SK-N-SH treated with all-trans-retinoic acid at 6 μM for 48 hours (cell line): Measurements from ENCODE around the gene RIMS4.

Source experiments
- ATAC-seq: fragments of 200-7000 bp; cut with Tn5 transposase; 3 replicates; pipeline ENCODE4 v1.9.1; 2020; ENCODE audit warnings: mild to moderate bottlenecking, moderate library complexity
- ARNTL ChIP-seq: fragments of 450-650 bp; formaldehyde crosslinking; IDR thresholded peaks from 2 replicates; pipeline ENCODE4 v1.5.0; 2020; ENCODE audit warnings: low read depth, mild to moderate bottlenecking, moderate library complexity, borderline replicate concordance
- BACH2 ChIP-seq: fragments of 250-450 bp; sonication (Bioruptor Pico); IDR thresholded peaks from 2 replicates; pipeline ENCODE4 v1.9.0; 2021; ENCODE audit warnings: mild to moderate bottlenecking, borderline replicate concordance
- CSDC2 ChIP-seq: fragments of 250-450 bp; sonication (Bioruptor Pico); IDR thresholded peaks from 2 replicates; pipeline ENCODE4 v1.5.0; 2020; ENCODE audit warnings: mild to moderate bottlenecking, moderate library complexity
- ESRRG ChIP-seq: fragments of 250-450 bp; sonication (Bioruptor Pico); IDR thresholded peaks from 2 replicates; pipeline ENCODE4 v1.6.1; 2021; ENCODE audit warnings: mild to moderate bottlenecking
- GLIS3 ChIP-seq: fragments of 250-450 bp; sonication (Bioruptor Pico); IDR thresholded peaks from 2 replicates; pipeline ENCODE4 v1.5.0; 2020; ENCODE audit warnings: mild to moderate bottlenecking, moderate library complexity
- ISL1 ChIP-seq: fragments of 250-450 bp; sonication (Bioruptor Pico); IDR thresholded peaks from 2 replicates; pipeline ENCODE4 v2.1.2; 2022; ENCODE audit warnings: mild to moderate bottlenecking, moderate library complexity
- OSR1 ChIP-seq: fragments of 250-450 bp; sonication (Bioruptor Pico); IDR thresholded peaks from 2 replicates; pipeline ENCODE4 v1.8.0; 2022; ENCODE audit warnings: moderate library complexity, mild to moderate bottlenecking, inconsistent platforms
- PPARA ChIP-seq: fragments of 250-450 bp; sonication (Bioruptor Pico); IDR thresholded peaks from 2 replicates; pipeline ENCODE4 v1.5.0; 2020; ENCODE audit warnings: mild to moderate bottlenecking, borderline replicate concordance
- SNAI2 ChIP-seq: fragments of 250-450 bp; sonication (Bioruptor Pico); IDR thresholded peaks from 2 replicates; pipeline ENCODE4 v1.5.0; 2020; ENCODE audit warnings: mild to moderate bottlenecking, moderate library complexity
- ZFP3 ChIP-seq: fragments of 250-450 bp; sonication (Bioruptor Pico); IDR thresholded peaks from 2 replicates; pipeline ENCODE4 v1.5.0; 2020; ENCODE audit warnings: mild to moderate bottlenecking, moderate library complexity
- ZFP30 ChIP-seq: fragments of 450-650 bp; formaldehyde crosslinking; IDR thresholded peaks from 2 replicates; pipeline ENCODE4 v1.5.0; 2022; ENCODE audit warnings: mild to moderate bottlenecking, moderate library complexity
- ZNF565 ChIP-seq: fragments of 450-650 bp; formaldehyde crosslinking; conservative IDR thresholded peaks from 2 replicates; pipeline ENCODE4 v1.5.0; 2020; ENCODE audit warnings: low read depth, mild to moderate bottlenecking, moderate library complexity
- ZNF70 ChIP-seq: fragments of 450-650 bp; formaldehyde crosslinking; IDR thresholded peaks from 2 replicates; pipeline ENCODE4 v1.5.0; 2020; ENCODE audit warnings: mild to moderate bottlenecking, moderate library complexity
- TF ChIP-seq, protein P1 (sequence below): fragments of 250-450 bp; sonication (Bioruptor Pico); IDR thresholded peaks from 2 replicates; pipeline ENCODE4 v1.8.0; 2020; ENCODE audit warnings: mild to moderate bottlenecking, moderate library complexity, borderline replicate concordance
- TF ChIP-seq, protein P2 (sequence below): fragments of 250-450 bp; sonication (Bioruptor Pico); IDR thresholded peaks from 2 replicates; pipeline ENCODE4 v1.5.0; 2020; ENCODE audit warnings: mild to moderate bottlenecking, moderate library complexity
- TF ChIP-seq, protein P3 (sequence below): fragments of 250-450 bp; sonication (Bioruptor Pico); IDR thresholded peaks from 2 replicates; pipeline ENCODE4 v1.5.1; 2020; ENCODE audit warnings: low read depth, mild to moderate bottlenecking, moderate library complexity
- TF ChIP-seq, protein P4 (sequence below): fragments of 250-450 bp; sonication (Bioruptor Pico); IDR thresholded peaks from 2 replicates; pipeline ENCODE4 v1.5.1; 2021; ENCODE audit warnings: mild to moderate bottlenecking, moderate library complexity
- TF ChIP-seq, protein P5 (sequence below): fragments of 250-450 bp; sonication (Bioruptor Pico); IDR thresholded peaks from 2 replicates; pipeline ENCODE4 v1.8.0; 2021; ENCODE audit warnings: low read depth, mild to moderate bottlenecking, moderate library complexity, borderline replicate concordance

Gene RIMS4

DNA sequence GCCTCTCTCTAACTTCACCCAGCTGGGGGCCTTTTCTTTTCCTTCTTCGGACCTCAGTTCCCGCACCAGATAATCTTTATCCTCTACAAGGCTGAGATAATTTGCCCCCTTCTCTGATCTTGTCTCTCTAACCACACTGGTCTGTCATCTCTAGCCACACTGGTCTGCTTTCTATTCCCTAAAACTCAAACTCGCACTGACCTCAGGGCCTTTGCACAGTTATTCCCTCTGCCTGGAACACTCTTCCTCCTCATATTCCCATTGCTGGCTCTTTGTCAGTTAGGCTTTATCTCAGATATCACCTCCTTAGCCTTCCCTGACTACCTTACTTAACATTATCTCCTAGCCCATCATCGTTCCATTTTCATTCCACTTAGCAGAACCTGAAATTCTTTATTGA, 7.6 kb downstream of the RIMS4 start:
- TF ChIP-seq ZNF70 (CRISPR knock-in tag) (peak; percentile 76), GLIS3 (CRISPR knock-in tag) (no peak)
- no peak for ATAC-seq

DNA sequence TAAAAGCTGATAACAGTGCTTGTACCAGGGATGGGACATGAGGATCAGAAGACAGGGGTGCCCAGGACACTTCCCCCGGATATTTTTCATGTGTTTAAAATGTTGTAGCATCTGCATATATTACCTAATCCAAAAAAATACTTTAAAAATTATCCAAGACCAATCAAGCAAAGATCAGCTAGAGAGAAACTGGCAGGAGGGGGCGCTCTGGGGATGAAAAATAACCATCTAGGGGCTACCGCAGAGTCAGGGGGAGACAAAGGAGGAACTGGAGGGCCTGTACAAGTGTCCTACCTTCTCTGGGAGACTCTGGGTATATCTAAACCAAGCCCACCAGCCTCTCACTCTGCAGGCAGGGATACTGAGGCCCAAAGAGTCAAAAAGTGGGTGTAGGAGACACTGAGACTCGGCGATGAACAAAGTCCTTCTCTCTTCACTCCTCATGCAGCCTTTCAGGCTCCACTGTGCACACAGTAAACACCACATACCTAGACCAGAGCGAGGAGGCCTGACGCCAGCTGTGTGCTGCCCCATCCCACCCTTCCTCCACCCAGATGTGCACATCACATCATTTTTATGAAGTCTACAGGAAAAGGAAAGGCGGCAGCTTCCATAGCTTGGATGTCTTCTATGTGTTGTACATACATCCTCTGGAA, 9.8 kb downstream of the RIMS4 start:
- ATAC-seq, result peak; percentile 37; the same call in 1 of the 3 replicates
- TF ChIP-seq ISL1 (CRISPR knock-in tag) (no peak), SNAI2 (no peak), ESRRG (no peak), CSDC2 (CRISPR knock-in tag) (no peak), ARNTL (CRISPR knock-in tag) (no peak), OSR1 (no peak), BACH2 (CRISPR knock-in tag) (no peak), ZNF70 (CRISPR knock-in tag) (no peak)
- TF ChIP-seq, protein P1, sequence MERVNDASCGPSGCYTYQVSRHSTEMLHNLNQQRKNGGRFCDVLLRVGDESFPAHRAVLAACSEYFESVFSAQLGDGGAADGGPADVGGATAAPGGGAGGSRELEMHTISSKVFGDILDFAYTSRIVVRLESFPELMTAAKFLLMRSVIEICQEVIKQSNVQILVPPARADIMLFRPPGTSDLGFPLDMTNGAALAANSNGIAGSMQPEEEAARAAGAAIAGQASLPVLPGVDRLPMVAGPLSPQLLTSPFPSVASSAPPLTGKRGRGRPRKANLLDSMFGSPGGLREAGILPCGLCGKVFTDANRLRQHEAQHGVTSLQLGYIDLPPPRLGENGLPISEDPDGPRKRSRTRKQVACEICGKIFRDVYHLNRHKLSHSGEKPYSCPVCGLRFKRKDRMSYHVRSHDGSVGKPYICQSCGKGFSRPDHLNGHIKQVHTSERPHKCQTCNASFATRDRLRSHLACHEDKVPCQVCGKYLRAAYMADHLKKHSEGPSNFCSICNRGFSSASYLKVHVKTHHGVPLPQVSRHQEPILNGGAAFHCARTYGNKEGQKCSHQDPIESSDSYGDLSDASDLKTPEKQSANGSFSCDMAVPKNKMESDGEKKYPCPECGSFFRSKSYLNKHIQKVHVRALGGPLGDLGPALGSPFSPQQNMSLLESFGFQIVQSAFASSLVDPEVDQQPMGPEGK, result no peak
- TF ChIP-seq, protein P2, sequence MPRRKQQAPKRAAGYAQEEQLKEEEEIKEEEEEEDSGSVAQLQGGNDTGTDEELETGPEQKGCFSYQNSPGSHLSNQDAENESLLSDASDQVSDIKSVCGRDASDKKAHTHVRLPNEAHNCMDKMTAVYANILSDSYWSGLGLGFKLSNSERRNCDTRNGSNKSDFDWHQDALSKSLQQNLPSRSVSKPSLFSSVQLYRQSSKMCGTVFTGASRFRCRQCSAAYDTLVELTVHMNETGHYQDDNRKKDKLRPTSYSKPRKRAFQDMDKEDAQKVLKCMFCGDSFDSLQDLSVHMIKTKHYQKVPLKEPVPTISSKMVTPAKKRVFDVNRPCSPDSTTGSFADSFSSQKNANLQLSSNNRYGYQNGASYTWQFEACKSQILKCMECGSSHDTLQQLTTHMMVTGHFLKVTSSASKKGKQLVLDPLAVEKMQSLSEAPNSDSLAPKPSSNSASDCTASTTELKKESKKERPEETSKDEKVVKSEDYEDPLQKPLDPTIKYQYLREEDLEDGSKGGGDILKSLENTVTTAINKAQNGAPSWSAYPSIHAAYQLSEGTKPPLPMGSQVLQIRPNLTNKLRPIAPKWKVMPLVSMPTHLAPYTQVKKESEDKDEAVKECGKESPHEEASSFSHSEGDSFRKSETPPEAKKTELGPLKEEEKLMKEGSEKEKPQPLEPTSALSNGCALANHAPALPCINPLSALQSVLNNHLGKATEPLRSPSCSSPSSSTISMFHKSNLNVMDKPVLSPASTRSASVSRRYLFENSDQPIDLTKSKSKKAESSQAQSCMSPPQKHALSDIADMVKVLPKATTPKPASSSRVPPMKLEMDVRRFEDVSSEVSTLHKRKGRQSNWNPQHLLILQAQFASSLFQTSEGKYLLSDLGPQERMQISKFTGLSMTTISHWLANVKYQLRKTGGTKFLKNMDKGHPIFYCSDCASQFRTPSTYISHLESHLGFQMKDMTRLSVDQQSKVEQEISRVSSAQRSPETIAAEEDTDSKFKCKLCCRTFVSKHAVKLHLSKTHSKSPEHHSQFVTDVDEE (CRISPR knock-in tag), result no peak
- TF ChIP-seq, protein P3, sequence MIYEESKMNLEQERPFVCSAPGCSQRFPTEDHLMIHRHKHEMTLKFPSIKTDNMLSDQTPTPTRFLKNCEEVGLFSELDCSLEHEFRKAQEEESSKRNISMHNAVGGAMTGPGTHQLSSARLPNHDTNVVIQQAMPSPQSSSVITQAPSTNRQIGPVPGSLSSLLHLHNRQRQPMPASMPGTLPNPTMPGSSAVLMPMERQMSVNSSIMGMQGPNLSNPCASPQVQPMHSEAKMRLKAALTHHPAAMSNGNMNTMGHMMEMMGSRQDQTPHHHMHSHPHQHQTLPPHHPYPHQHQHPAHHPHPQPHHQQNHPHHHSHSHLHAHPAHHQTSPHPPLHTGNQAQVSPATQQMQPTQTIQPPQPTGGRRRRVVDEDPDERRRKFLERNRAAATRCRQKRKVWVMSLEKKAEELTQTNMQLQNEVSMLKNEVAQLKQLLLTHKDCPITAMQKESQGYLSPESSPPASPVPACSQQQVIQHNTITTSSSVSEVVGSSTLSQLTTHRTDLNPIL (CRISPR knock-in tag), result no peak
- TF ChIP-seq, protein P4, sequence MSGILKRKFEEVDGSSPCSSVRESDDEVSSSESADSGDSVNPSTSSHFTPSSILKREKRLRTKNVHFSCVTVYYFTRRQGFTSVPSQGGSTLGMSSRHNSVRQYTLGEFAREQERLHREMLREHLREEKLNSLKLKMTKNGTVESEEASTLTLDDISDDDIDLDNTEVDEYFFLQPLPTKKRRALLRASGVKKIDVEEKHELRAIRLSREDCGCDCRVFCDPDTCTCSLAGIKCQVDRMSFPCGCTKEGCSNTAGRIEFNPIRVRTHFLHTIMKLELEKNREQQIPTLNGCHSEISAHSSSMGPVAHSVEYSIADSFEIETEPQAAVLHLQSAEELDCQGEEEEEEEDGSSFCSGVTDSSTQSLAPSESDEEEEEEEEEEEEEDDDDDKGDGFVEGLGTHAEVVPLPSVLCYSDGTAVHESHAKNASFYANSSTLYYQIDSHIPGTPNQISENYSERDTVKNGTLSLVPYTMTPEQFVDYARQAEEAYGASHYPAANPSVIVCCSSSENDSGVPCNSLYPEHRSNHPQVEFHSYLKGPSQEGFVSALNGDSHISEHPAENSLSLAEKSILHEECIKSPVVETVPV, result no peak

DNA sequence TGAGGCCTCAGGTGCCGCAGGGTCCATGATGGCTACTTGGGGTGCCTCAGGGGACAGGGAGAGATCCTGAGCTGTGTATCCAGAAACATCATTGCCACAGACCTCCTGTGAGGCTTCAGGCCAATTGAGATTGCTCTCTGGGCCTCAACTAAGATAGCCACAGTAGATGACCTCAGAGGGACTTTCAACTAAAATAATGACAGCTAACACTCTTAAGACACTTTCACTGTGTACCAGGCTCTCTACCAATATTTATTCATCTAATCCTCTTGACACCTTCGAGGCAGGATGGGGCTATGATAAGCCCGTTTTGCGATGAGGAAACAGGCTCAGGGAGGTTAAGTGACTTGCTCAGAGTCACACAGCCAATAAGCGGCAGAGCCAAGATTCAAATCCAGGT, 10.7 kb downstream of the RIMS4 start:
- no peak for TF ChIP-seq ZFP30 (CRISPR knock-in tag)
- no peak for TF ChIP-seq CSDC2 (CRISPR knock-in tag)
- TF ChIP-seq, protein P2 (CRISPR knock-in tag), result no peak
- TF ChIP-seq ZFP3 (CRISPR knock-in tag), result no peak
- no peak for TF ChIP-seq ZNF565 (CRISPR knock-in tag)
- TF ChIP-seq, protein P5, sequence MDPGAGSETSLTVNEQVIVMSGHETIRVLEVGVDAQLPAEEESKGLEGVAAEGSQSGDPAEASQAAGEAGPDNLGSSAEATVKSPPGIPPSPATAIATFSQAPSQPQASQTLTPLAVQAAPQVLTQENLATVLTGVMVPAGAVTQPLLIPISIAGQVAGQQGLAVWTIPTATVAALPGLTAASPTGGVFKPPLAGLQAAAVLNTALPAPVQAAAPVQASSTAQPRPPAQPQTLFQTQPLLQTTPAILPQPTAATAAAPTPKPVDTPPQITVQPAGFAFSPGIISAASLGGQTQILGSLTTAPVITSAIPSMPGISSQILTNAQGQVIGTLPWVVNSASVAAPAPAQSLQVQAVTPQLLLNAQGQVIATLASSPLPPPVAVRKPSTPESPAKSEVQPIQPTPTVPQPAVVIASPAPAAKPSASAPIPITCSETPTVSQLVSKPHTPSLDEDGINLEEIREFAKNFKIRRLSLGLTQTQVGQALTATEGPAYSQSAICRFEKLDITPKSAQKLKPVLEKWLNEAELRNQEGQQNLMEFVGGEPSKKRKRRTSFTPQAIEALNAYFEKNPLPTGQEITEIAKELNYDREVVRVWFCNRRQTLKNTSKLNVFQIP (CRISPR knock-in tag), result no peak
- TF ChIP-seq PPARA, result no peak
- TF ChIP-seq, protein P4, result no peak
- no peak for TF ChIP-seq ZNF70 (CRISPR knock-in tag)
- TF ChIP-seq, all 23 proteins: peak for 0
- ATAC-seq, result no peak
